Small intestine (tissue), 7 donors: ENCODE data around the gene RBM28. TPM values are rescaled to one million over a fixed set of nuclear protein-coding genes. Genes with fewer than 3 reads are reported as not detected.
A peak's percentile ranks its signal among the peaks of the same experiment; 100 is the strongest.

ENCODE experiments used
- DNase-seq, 2 donors: peaks; one replicate each; pipeline versions ENCODE4 v3.0.0 to v3.0.0-alpha.2; 2013
- FAIRE-seq: peaks from 2 replicates; lab custom pipeline; 2012; peaks lifted over from hg19 to GRCh38; lab: Jason Lieb, UNC
- H3K27ac ChIP-seq, 3 donors: one replicate each; pipeline ENCODE4 v1.5.1; 2013; ENCODE audit warnings: low read length in 2 of 3, mild to moderate bottlenecking in 2 of 3, control low read depth in 1 of 3, inconsistent platforms in 1 of 3, low read depth in 1 of 3, moderate library complexity in 1 of 3
- H3K27me3 ChIP-seq, 3 donors: one replicate each; pipeline ENCODE4 v1.6.1; 2013; ENCODE audit warnings: low read length in 3 of 3, inconsistent platforms in 1 of 3; ENCODE audit not compliant: control insufficient read depth in 3 of 3, insufficient read depth in 3 of 3
- H3K36me3 ChIP-seq, 3 donors: one replicate each; pipeline ENCODE4 v1.6.1; 2013; ENCODE audit warnings: low read length in 3 of 3, inconsistent platforms in 1 of 3, low read depth in 1 of 3, mild to moderate bottlenecking in 1 of 3, moderate library complexity in 1 of 3; ENCODE audit not compliant: control insufficient read depth in 3 of 3, insufficient read depth in 2 of 3
- H3K4me1 ChIP-seq, 3 donors: one replicate each; pipeline ENCODE4 v1.6.1; 2013; ENCODE audit warnings: low read length in 2 of 3, inconsistent platforms in 1 of 3, low read depth in 1 of 3, mild to moderate bottlenecking in 1 of 3, moderate library complexity in 1 of 3; ENCODE audit not compliant: control insufficient read depth in 3 of 3, insufficient read depth in 2 of 3
- H3K4me3 ChIP-seq, 3 donors: one replicate each; pipeline ENCODE4 v1.5.1; 2013; ENCODE audit warnings: low read length in 3 of 3, control low read depth in 1 of 3, inconsistent platforms in 1 of 3, low read depth in 1 of 3, mild to moderate bottlenecking in 1 of 3, moderate library complexity in 1 of 3
- H3K9me3 ChIP-seq, 2 donors: one replicate each; pipeline ENCODE4 v1.6.1; 2013; ENCODE audit warnings: low read depth in 1 of 2, low read length in 1 of 2; ENCODE audit not compliant: control insufficient read depth in 2 of 2, insufficient read depth in 1 of 2
- WGBS, 3 donors: extraction: QIAGEN DNeasy Blood & Tissue Kit; methylation state at CpG; one replicate each; pipeline ENCODE4 v1.1.7; 2013; 5-methylcytosine and 5-hydroxymethylcytosine counted together
- polyA plus RNA-seq, 4 donors: library from polyadenylated mRNA; stranded (reverse) in 3 of 4; unstranded in 1 of 4; fragments of 200-250 nt in 3 of 4; fragments of 120-200 nt in 1 of 4; gene quantifications; one replicate each; pipeline versions ENCODE4 v1.2.1 to v1.2.3, GENCODE V29; 2013
- donor health status: healthy with polysubstance abuse.
- donor health status: control.
- donor health status: control.
- donor health status: Bipolar disorder and iron deficiency.
- donor health status: healthy.

RBM28 gene
- polyA plus RNA-seq, 4 donors = 11.2 to 23.2 (median 14.6) TPM

DNA sequence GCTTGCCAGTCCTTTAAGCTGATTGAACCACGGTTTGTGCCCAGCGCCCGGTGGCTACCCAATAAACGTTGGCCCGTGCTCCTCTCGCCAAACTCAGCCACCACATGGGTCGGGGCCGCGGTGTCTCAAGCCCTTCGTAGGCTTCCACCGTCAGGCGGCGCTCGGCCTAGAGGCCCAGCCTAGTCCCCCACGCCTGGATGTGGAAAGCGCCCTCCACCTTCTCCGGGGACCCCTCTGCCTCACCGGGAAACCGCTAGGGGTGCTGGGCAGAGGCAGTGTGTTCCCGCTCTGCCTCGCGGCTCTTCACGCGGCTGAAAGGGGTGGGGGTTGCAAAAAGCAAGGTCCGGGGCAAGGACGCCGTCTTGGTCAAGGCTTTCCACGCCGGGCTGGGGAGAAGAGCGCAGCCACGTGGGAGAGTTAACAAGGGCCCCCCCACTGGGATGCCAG is 72.9 kb downstream of the RBM28 start:
- DNase-seq = peak in 1 of 2 donors; percentile 33
- Histone ChIP-seq H3K9me3 (no peaks in the 10 kb centered on the region), H3K36me3 (no peaks in the 10 kb centered on the region), H3K4me3 (no peak overlapping the region), H3K4me1 (peaks cover 0 to 21% (median 0%) of the 10 kb centered on the region in 3 donors), H3K27ac (no peak overlapping the region), H3K27me3 (peaks cover 3 to 43% (median 10%) of the 10 kb centered on the region in 3 donors)
- no peak for FAIRE-seq
- WGBS, 3 donors = 15 to 29% (median 23%) methylated on average over 25 to 31 of the region's 31 CpGs

DNA sequence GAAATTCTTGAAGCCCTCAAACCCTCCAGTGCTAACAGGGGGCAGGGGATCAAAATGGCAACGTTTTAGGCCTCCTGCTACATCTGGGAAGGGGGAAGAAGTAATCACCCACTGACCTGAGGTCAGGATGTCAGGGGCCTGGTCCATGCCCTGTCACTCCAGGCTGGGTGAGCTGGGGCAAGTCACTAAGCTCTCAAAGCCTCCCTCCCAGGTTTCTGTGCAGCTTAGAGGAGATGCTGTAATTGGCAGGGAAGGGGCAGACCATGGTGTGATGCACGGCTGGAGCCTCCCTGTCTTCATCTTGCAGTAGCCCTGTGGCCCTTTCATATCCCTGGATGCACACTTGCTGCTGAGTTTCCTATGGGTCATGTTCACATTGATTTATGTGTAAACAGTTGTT is 75.5 kb downstream of the RBM28 start:
- no peaks in the 10 kb centered on the region for H3K36me3 ChIP-seq
- H3K4me1 ChIP-seq = peaks cover 0 to 28% (median 4%) of the 10 kb centered on the region in 3 donors
- no peak overlapping the region for H3K4me3 ChIP-seq
- H3K27ac ChIP-seq = no peak overlapping the region
- H3K27me3 ChIP-seq = peaks cover 3 to 39% (median 10%) of the 10 kb centered on the region in 3 donors
- no peak for DNase-seq
- WGBS, 3 donors = 49 to 84% (median 66%) methylated on average over 2 of the region's 2 CpGs
- no peaks in the 10 kb centered on the region for H3K9me3 ChIP-seq
- FAIRE-seq = no peak

DNA sequence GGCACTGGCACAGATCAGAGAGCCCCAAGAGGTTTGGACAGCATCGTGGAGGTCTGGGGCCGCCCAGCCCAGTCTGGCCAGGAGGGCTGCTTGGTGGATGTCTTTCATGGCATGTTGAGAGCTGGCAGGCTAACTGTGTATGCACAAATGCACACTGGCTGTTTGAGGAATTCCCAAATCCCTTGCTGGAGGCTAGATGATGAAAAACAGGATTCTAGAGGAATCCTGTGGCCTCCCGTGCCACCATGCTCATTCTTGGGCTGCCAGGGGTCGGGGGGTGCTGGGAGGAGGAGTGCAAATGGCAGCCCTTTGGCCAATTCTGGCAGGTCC is 76.1 kb downstream of the RBM28 start:
- FAIRE-seq (no peak), DNase-seq (no peak)
- Histone ChIP-seq H3K27ac (no peak overlapping the region), H3K9me3 (no peaks in the 10 kb centered on the region), H3K27me3 (peaks cover 3 to 32% (median 10%) of the 10 kb centered on the region in 3 donors), H3K36me3 (no peaks in the 10 kb centered on the region), H3K4me1 (peaks cover 0 to 28% (median 4%) of the 10 kb centered on the region in 3 donors), H3K4me3 (no peak overlapping the region)
- WGBS, 3 donors = 67 to 80% (median 74%) methylated on average over 4 of the region's 4 CpGs

DNA sequence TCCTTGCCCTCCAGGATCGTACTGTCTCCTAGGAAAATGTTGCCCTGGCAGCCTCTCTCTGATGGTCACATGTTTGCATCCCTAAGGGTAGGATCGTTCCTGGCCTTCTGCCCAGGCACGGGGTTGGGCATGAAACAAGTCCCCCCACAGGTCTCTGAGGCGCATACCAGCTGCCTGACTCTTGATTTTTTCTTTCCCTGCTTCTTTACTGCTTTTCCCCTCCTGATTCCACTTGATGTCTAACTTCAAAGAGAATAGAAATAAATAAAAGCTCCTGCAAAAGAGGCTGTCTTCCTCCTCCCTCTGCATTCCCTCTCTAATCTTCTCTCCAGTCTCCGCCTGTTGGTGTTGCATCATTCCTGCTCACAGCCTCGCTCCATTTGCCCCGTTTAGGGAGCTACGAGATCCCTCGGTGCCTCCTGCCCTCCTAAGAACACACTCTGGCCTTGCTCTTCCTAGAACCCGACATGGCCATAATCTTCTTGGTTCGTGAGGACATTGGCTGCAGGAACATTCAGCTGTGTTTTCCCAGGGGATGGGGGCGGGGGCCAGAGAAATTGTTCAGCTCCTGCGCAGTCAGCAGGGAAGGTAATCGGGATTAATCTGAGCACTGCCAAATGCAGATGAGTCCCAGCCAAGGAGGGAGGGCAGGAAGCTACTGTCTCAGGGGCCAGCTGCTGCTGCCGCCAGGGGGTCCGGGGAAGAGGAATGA is 76.7 kb downstream of the RBM28 start:
- H3K27ac ChIP-seq = no peak overlapping the region
- no peak overlapping the region for H3K4me3 ChIP-seq
- H3K36me3 ChIP-seq = no peaks in the 10 kb centered on the region
- H3K4me1 ChIP-seq = peaks cover 0 to 28% (median 4%) of the 10 kb centered on the region in 3 donors
- H3K9me3 ChIP-seq = no peaks in the 10 kb centered on the region
- peak; percentile 36 to 58 for DNase-seq
- FAIRE-seq = no peak
- WGBS, 3 donors = 26 to 35% (median 29%) methylated on average over 16 of the region's 16 CpGs
- H3K27me3 ChIP-seq = peaks cover 3 to 27% (median 10%) of the 10 kb centered on the region in 3 donors

DNA sequence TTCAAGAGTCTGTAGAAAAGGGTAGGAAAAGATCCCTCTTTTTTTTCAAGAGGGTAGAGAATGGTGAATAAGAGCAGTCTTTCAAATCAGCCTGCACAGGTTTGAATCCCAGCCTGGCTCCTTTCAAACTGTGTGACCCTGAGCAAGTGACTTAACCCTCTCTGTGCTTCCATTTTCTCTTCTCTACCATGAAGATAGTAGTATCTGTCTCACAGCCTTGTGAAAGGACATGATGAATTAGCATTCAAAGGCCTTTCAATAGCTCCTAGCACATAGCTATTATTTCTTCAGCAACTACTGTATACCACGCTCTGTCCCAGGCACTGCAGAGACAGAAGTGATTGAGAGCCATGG is 77.2 kb downstream of the RBM28 start:
- H3K9me3 ChIP-seq = no peaks in the 10 kb centered on the region
- WGBS, 3 donors = 43 to 81% (median 78%) methylated on average over 1 of the region's 1 CpG
- no peaks in the 10 kb centered on the region for H3K36me3 ChIP-seq
- H3K27me3 ChIP-seq = peaks cover 3 to 22% (median 10%) of the 10 kb centered on the region in 3 donors
- no peak overlapping the region for H3K27ac ChIP-seq
- H3K4me3 ChIP-seq = no peak overlapping the region
- FAIRE-seq (no peak), DNase-seq (no peak)
- peaks cover 0 to 27% (median 4%) of the 10 kb centered on the region in 3 donors for H3K4me1 ChIP-seq

DNA sequence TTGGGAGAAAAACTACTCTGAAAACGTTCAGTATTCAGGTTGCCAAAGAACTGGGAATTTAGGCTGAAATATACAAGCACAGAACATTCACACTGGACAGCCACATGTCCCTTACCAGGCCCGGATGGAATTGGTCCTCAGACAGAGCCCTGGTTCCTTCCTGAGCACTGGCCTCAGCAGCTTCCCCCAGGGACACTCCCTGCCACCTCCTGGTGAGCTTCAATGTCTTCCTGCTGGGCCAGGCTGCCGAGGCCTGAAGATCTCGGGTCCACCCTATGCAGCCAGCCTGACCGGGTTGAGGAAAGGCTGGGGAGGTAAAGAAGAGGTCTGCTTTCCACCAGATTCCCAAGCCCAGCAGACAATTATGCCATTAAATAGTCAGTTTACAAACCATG is 77.8 kb downstream of the RBM28 start:
- Histone ChIP-seq H3K4me1 (peaks cover 0 to 21% (median 4%) of the 10 kb centered on the region in 3 donors), H3K36me3 (no peaks in the 10 kb centered on the region), H3K27me3 (peaks cover 0 to 16% (median 4%) of the 10 kb centered on the region in 3 donors), H3K27ac (no peak overlapping the region), H3K9me3 (no peaks in the 10 kb centered on the region), H3K4me3 (no peak overlapping the region)
- WGBS, 3 donors = 38 to 53% (median 40%) methylated on average over 5 of the region's 5 CpGs
- DNase-seq (no peak), FAIRE-seq (no peak)

DNA sequence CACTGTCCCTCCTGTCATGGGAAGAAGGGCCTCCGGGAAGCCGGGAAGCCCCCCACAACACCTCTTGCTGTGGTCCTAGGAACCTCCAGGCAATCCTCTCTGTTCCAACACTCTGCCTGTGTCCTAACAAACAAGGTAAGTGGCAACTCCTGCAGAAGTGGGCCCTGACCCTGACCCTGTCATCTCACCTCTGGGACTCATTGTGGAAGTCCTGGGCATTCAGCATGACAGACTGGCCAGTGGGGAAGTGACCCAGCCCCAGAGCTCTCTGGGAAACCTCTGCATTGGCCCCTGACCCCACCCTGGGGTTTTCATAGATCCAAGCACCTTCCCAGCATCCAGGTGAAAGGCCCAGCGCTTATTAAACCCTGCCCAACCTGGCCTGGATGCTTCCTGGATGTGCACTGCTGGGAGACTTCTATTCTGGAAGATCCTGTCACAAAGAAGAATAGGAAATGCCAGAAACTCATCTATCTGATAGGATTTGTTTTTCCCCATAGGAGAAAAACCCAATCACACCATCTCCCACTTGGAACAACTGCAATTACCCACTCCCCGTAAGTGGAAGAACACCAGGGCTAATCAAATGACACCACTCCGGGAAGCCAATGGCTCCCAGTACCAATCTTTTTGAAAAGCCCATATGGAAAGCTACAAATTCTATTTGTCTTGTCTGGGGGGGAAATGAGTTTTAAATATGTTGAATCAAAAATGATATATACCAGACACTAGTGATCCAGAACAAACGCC is 78.4 kb downstream of the RBM28 start:
- DNase-seq (no peak), FAIRE-seq (no peak)
- 69 to 87% (median 78%) methylated on average over 6 of the region's 6 CpGs for WGBS, 3 donors
- Histone ChIP-seq H3K27me3 (peaks cover 0 to 10% (median 0%) of the 10 kb centered on the region in 3 donors), H3K27ac (no peak overlapping the region), H3K4me1 (peaks cover 0 to 16% (median 4%) of the 10 kb centered on the region in 3 donors), H3K9me3 (no peaks in the 10 kb centered on the region), H3K4me3 (no peak overlapping the region), H3K36me3 (no peaks in the 10 kb centered on the region)

DNA sequence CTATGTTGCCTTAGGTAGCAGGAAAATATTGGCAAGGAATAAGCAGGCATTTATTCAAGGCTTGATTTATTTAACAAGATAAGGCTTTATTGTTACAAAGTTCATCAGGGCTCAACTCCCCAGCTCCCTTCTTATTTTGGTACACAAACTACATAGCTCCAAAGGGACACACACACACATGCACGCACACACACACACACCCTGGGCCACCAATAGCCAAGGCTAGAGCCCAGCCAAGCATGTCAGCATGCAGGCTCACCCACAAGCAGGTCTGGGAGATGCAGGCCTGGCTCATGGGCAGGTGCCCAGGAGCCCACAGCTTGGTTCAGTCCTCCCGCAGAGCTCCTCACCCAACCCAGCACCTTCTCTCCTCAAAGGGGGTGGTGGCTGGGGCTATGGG is 79.2 kb downstream of the RBM28 start:
- 25 to 64% (median 26%) methylated on average over 2 of the region's 2 CpGs for WGBS, 3 donors

More for the DNA sequence above, 79.2 kb downstream of the RBM28 start:
- Histone ChIP-seq H3K27me3 (peaks cover 0 to 10% (median 0%) of the 10 kb centered on the region in 3 donors), H3K9me3 (no peaks in the 10 kb centered on the region), H3K4me1 (peaks cover 0 to 22% (median 6%) of the 10 kb centered on the region in 3 donors), H3K4me3 (no peak overlapping the region), H3K36me3 (no peaks in the 10 kb centered on the region), H3K27ac (no peak overlapping the region)
- peak in 1 of 2 donors; percentile 78 for DNase-seq
- no peak for FAIRE-seq
